Natural killer cell (primary cell): ENCODE data around the gene HTRA3. TPM values are rescaled to one million over a fixed set of nuclear protein-coding genes. Genes with fewer than 3 reads are reported as not detected.

Experiments
- ATAC-seq, 3 donors: fragments of 150-1000 bp in 2 of 3; fragments of 200-7000 bp in 1 of 3; cut with Tn5 transposase; 1 replicate in 1 of 3; 2 replicates in 2 of 3; pipeline ENCODE4 v1.10.0; 2021; ENCODE audit warnings: mild to moderate bottlenecking in 2 of 3, moderate library complexity in 2 of 3
- DNase-seq, 2 donors: peaks; one replicate each; pipeline versions ENCODE4 v3.0.0 to v3.0.0-alpha.2; 2013 to 2021; ENCODE audit warnings: mixed read lengths in 1 of 2
- H3K27ac ChIP-seq: one replicate; pipeline ENCODE4 v1.5.1; 2013; ENCODE audit warnings: mild to moderate bottlenecking, low read length
- H3K27me3 ChIP-seq: one replicate; pipeline ENCODE4 v1.6.1; 2013; ENCODE audit warnings: low read length; ENCODE audit not compliant: control insufficient read depth, insufficient read depth
- H3K36me3 ChIP-seq: one replicate; pipeline ENCODE4 v1.6.1; 2013; ENCODE audit warnings: low read length; ENCODE audit not compliant: control insufficient read depth, insufficient read depth
- H3K4me1 ChIP-seq: one replicate; pipeline ENCODE4 v1.6.1; 2013; ENCODE audit warnings: low read length; ENCODE audit not compliant: control insufficient read depth, insufficient read depth
- H3K4me3 ChIP-seq: one replicate; pipeline ENCODE4 v1.5.1; 2013; ENCODE audit warnings: low read length
- H3K9me3 ChIP-seq: one replicate; pipeline ENCODE4 v1.6.1; 2013; ENCODE audit warnings: low read length; ENCODE audit not compliant: control insufficient read depth, insufficient read depth
- H3K27ac Mint-ChIP-seq, 2 donors: one replicate each; pipeline ENCODE4 v1.8.0; 2022; ENCODE audit warnings: mild to moderate bottlenecking in 2 of 2, mixed read lengths in 2 of 2, moderate library complexity in 1 of 2
- H3K27me3 Mint-ChIP-seq, 2 donors: one replicate each; pipeline ENCODE4 v1.8.0; 2022; ENCODE audit warnings: low read depth in 2 of 2, mixed read lengths in 2 of 2
- H3K36me3 Mint-ChIP-seq: one replicate; pipeline ENCODE4 v1.8.0; 2022; ENCODE audit warnings: mixed read lengths
- H3K4me1 Mint-ChIP-seq, 2 donors: one replicate each; pipeline ENCODE4 v1.8.0; 2022; ENCODE audit warnings: mixed read lengths in 2 of 2
- H3K4me3 Mint-ChIP-seq: one replicate; pipeline ENCODE4 v1.8.0; 2022; ENCODE audit warnings: mild to moderate bottlenecking, moderate library complexity, mixed read lengths
- H3K9me3 Mint-ChIP-seq, 2 donors: one replicate each; pipeline ENCODE4 v1.8.0; 2022; ENCODE audit warnings: mixed read lengths in 2 of 2
- WGBS: methylation state at CpG from one replicate; pipeline ENCODE4 v1.1.7; 2013; ENCODE audit warnings: missing lambda C conversion rate; ENCODE audit not compliant: insufficient coverage; 5-methylcytosine and 5-hydroxymethylcytosine counted together
- intact Hi-C: fragments of 100-400 bp; cut with micrococcal nuclease; formaldehyde crosslinking; loops from one replicate; pipeline ENCODE4 v1.14.2; 2022
- total RNA-seq, 4 donors: library from RNA; stranded (reverse); fragments of 120-200 nt in 1 of 4; gene quantifications; one replicate each; pipeline versions ENCODE4 v1.2.3 to v1.2.4, GENCODE V29; 2013 to 2022
- TF ChIP-seq, protein P1 (sequence below): fragments of 200-600 bp; IDR thresholded peaks from one replicate; pipeline ENCODE4 v1.8.0; 2022; ENCODE audit warnings: antibody characterized with exemption

Gene HTRA3
- total RNA-seq, 3 donors from 2014 or later (not counting 1 experiment from before 2014, with no cell fraction given): not detected

- no peaks in the 10 kb centered on the region for H3K4me1 Mint-ChIP-seq
- H3K27ac Mint-ChIP-seq: no peak overlapping the region
- intact Hi-C loops: no loop called here
- H3K9me3 Mint-ChIP-seq: no peaks in the 10 kb centered on the region
- H3K36me3 Mint-ChIP-seq: no peaks in the 10 kb centered on the region
- no peak for DNase-seq
- whole genome bisulfite sequencing: 71% methylated on average over 30 of the region's 30 CpGs
- Histone ChIP-seq H3K27me3 (peaks cover 5% of the 10 kb centered on the region), H3K9me3 (no peaks in the 10 kb centered on the region), H3K27ac (no peak overlapping the region), H3K4me1 (no peaks in the 10 kb centered on the region), H3K36me3 (no peaks in the 10 kb centered on the region), H3K4me3 (no peak overlapping the region)
- ATAC-seq: no peak
- H3K4me3 Mint-ChIP-seq: no peak overlapping the region
- TF ChIP-seq, protein P1, sequence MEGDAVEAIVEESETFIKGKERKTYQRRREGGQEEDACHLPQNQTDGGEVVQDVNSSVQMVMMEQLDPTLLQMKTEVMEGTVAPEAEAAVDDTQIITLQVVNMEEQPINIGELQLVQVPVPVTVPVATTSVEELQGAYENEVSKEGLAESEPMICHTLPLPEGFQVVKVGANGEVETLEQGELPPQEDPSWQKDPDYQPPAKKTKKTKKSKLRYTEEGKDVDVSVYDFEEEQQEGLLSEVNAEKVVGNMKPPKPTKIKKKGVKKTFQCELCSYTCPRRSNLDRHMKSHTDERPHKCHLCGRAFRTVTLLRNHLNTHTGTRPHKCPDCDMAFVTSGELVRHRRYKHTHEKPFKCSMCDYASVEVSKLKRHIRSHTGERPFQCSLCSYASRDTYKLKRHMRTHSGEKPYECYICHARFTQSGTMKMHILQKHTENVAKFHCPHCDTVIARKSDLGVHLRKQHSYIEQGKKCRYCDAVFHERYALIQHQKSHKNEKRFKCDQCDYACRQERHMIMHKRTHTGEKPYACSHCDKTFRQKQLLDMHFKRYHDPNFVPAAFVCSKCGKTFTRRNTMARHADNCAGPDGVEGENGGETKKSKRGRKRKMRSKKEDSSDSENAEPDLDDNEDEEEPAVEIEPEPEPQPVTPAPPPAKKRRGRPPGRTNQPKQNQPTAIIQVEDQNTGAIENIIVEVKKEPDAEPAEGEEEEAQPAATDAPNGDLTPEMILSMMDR: no peak
- H3K27me3 Mint-ChIP-seq: peaks cover 23 to 27% of the 10 kb centered on the region in 2 donors
Measured at GRCh38 chr4:8272472-8273428, 3.2 kb downstream of the HTRA3 start.

DNA sequence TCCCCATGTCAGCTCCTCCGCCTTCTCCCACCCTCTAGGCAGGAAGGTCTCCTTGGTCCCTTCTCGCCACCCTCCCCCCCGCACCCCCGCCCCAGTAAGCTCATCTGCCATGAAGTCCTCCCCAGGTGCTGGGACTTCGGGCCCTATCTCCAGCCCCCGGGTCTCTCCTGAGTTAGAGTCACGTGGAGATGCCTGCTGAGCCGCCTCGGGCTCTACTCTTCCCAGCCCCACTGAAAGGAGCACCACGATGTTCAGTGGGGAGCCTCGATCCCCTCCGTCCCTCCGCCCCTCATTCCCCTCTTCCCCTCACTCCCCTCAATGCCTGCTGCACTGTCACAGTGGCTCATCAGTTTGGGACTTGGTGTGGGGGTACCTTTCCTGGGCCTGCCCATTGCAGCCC lies 3.9 kb downstream of the HTRA3 start:
- DNase-seq (no peak), ATAC-seq (no peak)
- Mint-ChIP-seq H3K27me3 (peaks cover 22 to 25% of the 10 kb centered on the region in 2 donors), H3K27ac (no peak overlapping the region), H3K4me1 (no peaks in the 10 kb centered on the region), H3K36me3 (no peaks in the 10 kb centered on the region), H3K9me3 (no peaks in the 10 kb centered on the region), H3K4me3 (no peak overlapping the region)
- intact Hi-C loops: no loop called here
- Histone ChIP-seq H3K27me3 (peaks cover 5% of the 10 kb centered on the region), H3K36me3 (no peaks in the 10 kb centered on the region), H3K4me3 (no peak overlapping the region), H3K27ac (no peak overlapping the region), H3K9me3 (no peaks in the 10 kb centered on the region), H3K4me1 (peaks cover 1% of the 10 kb centered on the region)
- WGBS: 86% methylated on average over 13 of the region's 13 CpGs
- TF ChIP-seq, protein P1: no peak

DNA sequence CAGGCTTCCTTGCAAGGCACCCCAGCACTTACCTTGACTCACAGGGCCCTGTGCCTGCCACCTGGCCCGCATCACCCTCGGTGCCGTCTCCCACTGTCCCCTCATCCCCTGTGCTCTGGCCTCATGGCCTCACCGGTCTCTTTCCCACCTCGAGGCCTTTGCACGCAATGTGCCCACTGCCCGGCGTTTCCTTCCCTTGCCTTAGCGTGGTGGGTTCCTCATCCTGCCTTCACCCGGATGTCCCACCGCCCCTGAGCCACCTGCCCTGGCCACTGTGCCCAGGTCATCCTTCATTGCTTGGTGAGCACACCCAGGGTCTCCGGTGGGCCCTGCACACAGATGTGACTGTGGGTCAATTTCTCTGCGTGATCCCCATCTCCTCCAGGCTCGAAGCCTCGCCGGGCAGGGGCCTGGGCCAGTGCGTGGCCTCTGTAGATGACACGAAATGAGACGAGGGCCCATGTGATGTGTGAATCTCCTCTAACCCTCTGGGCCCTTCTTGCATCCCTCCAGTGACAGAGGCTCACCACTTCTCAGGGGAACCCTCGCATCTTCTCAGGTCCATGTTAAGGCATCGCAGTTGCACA lies 4.6 kb downstream of the HTRA3 start:
- Histone ChIP-seq H3K36me3 (no peaks in the 10 kb centered on the region), H3K27ac (no peak overlapping the region), H3K4me3 (no peak overlapping the region), H3K27me3 (peaks cover 2% of the 10 kb centered on the region), H3K4me1 (peaks cover 6% of the 10 kb centered on the region), H3K9me3 (no peaks in the 10 kb centered on the region)
- no peak overlapping the region for H3K4me3 Mint-ChIP-seq
- no peaks in the 10 kb centered on the region for H3K9me3 Mint-ChIP-seq
- peaks cover 15 to 18% of the 10 kb centered on the region in 2 donors for H3K27me3 Mint-ChIP-seq
- ATAC-seq (no peak), DNase-seq (no peak)
- 92% methylated on average over 21 of the region's 21 CpGs for WGBS
- H3K27ac Mint-ChIP-seq: no peak overlapping the region
- peaks cover 0 to 5% of the 10 kb centered on the region in 2 donors for H3K4me1 Mint-ChIP-seq
- TF ChIP-seq, protein P1: no peak
- H3K36me3 Mint-ChIP-seq: no peaks in the 10 kb centered on the region
- intact Hi-C loops: no loop called here
